ENCODE measurements around the gene SSTR1.
A peak's percentile ranks its signal among the peaks of the same experiment; 100 is the strongest.

Gene SSTR1

DNA sequence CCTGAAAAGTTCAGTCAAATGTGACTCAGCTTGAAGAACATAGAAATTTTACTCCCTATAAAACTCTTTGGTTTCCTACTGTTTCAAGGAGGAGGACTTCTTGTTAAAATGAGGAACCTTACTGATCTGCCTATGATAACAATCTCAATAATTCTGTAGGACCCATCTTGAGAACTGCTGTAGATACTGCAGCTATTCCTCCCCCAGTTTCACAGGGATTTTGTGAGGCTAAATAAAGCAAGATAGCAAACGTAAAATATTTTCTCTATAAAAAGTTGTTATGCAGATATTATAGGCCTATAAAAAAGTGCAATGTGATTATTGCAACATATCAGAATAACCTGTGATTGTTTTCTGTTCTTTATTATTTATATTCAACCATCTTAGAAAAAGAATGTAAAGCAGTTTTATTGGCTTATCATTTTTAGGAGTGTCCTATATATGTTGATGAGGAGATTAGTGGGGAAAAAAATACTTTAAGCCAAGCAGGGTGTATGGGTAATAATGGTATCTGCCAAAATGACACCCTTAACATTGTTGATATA is 36.1 kb downstream of the SSTR1 start:
- DNase-seq = no peak

- peak; percentile 9 for DNase-seq
Observed at GRCh38 chr14:38248321-38249028, 40.8 kb downstream of the SSTR1 start.

DNA sequence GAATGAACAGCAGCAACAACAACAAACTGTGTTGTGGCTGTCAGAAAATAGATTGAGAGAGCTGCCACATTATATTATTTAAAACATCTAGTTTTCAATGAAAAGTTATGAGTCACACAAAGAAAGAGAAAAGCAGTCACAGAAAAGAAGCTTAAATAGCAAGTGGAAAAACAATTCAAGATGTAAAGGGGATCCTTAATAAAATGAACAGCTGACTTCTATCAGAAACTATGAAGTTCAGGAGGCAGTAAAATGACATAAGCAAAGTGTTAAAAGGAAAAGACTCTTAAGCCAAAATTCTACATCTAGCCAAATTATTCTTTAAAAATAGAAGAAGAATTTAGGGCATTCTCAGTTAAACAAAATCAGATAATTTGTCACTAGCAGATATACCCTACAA is 42.6 kb downstream of the SSTR1 start:
- DNase-seq = no peak

GRCh38 chr14:38252066-38252710 is 44.5 kb downstream of the SSTR1 start:
- no peak for DNase-seq

GRCh38 chr14:38253676-38254075 is 46.0 kb downstream of the SSTR1 start:
- DNase-seq = no peak

DNA sequence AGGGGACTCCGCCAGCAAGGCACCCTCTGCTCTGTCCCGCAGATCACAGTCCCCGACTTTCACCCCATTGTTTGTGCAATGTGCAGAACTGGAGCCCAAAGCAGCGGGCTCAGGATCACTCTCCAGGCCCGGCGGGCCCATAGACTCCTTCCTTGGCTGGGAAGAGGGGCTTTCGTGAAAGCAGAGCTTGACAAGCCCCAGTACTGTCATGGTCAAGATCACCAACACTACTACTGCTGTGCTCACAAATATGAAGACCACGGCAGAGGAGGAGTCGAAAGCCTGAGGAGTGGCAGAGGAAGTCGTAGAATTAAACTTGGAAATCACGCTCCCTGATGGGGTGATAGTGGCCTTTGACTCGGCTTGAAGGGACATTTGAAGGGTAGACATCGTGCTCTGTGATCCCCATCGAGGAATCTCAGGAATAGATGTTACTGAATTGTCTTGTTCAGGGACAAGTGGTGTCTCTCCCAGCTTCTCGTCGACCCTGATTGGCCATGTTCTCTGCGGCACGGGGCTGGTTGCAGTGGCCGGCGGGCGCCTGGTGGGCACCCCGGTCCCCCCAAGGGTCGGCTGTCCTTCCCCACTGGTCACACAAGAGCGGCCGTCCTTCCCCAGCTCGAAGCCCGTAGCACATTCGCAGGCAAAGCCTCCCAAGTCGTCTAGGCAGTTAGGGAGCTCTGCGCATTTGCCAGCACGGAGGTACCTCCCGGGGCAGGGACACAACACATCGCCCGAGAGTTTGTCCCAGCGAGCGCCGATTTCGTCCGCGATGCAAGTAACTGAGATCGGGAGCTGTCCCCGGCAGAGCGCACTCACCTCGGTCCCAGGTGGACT is 47.1 kb downstream of the SSTR1 start:
- no peak for DNase-seq

DNA sequence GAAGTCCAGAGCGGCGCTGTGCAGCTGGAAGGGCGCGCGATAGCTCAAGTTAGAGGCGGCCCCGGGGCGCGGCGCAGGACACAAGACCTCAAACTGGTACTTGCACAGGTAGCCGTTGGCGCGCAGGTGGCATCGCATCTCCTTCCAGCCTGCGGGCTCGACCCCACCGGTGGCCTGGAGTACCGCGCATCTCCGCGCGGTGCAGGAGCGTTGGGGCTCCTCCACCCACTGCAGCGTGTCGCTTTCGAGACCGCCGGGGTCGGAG is 47.6 kb downstream of the SSTR1 start:
- DNase-seq = no peak

DNA sequence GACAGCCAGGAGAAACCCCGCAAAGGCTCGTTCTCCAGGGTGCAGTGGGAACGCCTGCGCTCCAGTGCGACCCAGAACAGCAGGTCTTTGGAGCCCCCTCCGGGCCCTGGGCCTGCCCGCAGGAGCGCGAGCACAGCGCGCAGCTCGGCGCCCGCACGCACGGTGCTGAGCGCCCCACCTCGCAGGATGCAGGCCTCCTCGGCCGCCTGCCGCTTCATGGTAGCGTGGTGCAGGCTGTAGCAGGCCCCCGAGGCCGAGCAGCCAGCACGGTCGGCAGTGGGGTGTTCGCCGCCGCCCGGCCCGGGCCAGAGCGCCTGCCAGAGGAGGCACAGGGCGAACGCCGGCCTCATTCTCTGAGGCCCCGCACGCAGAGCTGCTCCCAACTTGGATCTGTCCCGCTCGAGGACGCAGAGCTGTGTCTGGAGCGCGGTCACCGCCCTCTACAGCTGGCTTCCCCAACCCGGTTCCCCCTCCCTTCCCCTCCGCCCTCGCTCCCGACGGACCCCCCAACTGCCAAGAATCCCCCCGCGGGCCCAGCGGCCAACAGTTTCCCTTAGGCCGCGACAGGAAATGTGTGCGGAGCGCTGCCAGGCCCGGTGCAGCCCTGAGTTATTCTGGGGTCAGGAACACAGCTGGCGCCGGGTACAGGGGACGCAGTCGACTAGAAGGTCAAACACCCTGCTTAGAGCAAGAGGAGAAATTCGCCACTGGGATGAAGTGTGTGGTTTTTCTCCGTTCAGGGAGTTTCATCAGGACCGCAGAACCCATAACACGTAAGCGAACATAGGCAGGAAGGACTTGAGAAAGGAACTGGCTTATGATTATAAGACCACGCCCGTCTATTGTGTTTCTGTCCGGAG is 48.2 kb downstream of the SSTR1 start, which contains the start of gene CLEC14A:
Gene CLEC14A, minus strand, starts transcription at position 421 of the 860 bp plus-strand sequence. Its CDS starts 71 bp downstream, at position 350.
- DNase-seq = no peak

- DNase-seq = no peak
Observed at GRCh38 chr14:38256533-38256840, 48.8 kb downstream of the SSTR1 start.

- peak; percentile 65 for DNase-seq
Observed at GRCh38 chr14:38257507-38257906, 49.8 kb downstream of the SSTR1 start.

- no peak for DNase-seq
Observed at GRCh38 chr14:38261620-38262019, 53.9 kb downstream of the SSTR1 start.

All from NCI-H226 (cell line).